Suprapubic skin (tissue), 4 donors: Measurements from ENCODE around the gene SHROOM3. TPM values are rescaled to one million over a fixed set of nuclear protein-coding genes. Genes with fewer than 3 reads are reported as not detected.
A peak's percentile ranks its signal among the peaks of the same experiment; 100 is the strongest.

Source experiments
- DNase-seq, 2 donors: peaks; one replicate each; pipeline ENCODE4 v3.0.0-alpha.2; 2019; ENCODE audit warnings: low spot score in 2 of 2
- H3K27ac ChIP-seq: fragments of 200-600 bp; sonication (generic); one replicate; pipeline ENCODE4 v1.5.1; 2019
- H3K27me3 ChIP-seq: fragments of 200-600 bp; sonication (generic); one replicate; pipeline ENCODE4 v1.5.1; 2019
- H3K36me3 ChIP-seq: fragments of 200-600 bp; sonication (generic); one replicate; pipeline ENCODE4 v1.5.1; 2019
- H3K4me1 ChIP-seq: fragments of 200-600 bp; sonication (generic); one replicate; pipeline ENCODE4 v1.5.1; 2019
- H3K4me3 ChIP-seq: fragments of 200-600 bp; sonication (generic); one replicate; pipeline ENCODE4 v1.5.1; 2019; ENCODE audit warnings: mild to moderate bottlenecking
- H3K9me3 ChIP-seq: fragments of 200-600 bp; sonication (generic); one replicate; pipeline ENCODE4 v1.5.1; 2019
- EP300 ChIP-seq: sonication (generic); formaldehyde crosslinking; IDR thresholded peaks from one replicate; pipeline ENCODE4 v1.6.1; 2017; ENCODE audit warnings: antibody characterized with exemption
- POLR2A ChIP-seq, 2 donors: fragments of 450-650 bp; IDR thresholded peaks; one replicate each; pipeline ENCODE4 v1.6.1; 2017; ENCODE audit warnings: antibody characterized with exemption in 2 of 2, mild to moderate bottlenecking in 2 of 2, moderate library complexity in 2 of 2
- POLR2AphosphoS5 ChIP-seq, 3 donors: sonication (generic); formaldehyde crosslinking; IDR thresholded peaks; one replicate each; pipeline ENCODE4 v1.6.1; 2017; ENCODE audit warnings: antibody characterized with exemption in 3 of 3
- WGBS: methylation state at CpG from one replicate; pipeline ENCODE4 v1.1.5; 2018; 5-methylcytosine and 5-hydroxymethylcytosine counted together
- total RNA-seq, 4 donors: library from RNA; depleted of rRNA; stranded (reverse); fragments of >200 nt; gene quantifications; one replicate each; pipeline ENCODE4 v1.1.0, GENCODE V29; 2016
- TF ChIP-seq, protein P1 (sequence below), 2 donors: fragments of 200-600 bp in 1 of 2; fragments of 450-650 bp in 1 of 2; sonication (generic) in 1 of 2; IDR thresholded peaks; one replicate each; pipeline ENCODE4 v1.5.1; 2016 to 2019; ENCODE audit warnings: antibody characterized with exemption in 2 of 2, mild to moderate bottlenecking in 1 of 2, moderate library complexity in 1 of 2

SHROOM3 gene
- total RNA-seq, 4 donors from 2014 or later: 25.7 to 41.4 (median 29.8) TPM

DNA sequence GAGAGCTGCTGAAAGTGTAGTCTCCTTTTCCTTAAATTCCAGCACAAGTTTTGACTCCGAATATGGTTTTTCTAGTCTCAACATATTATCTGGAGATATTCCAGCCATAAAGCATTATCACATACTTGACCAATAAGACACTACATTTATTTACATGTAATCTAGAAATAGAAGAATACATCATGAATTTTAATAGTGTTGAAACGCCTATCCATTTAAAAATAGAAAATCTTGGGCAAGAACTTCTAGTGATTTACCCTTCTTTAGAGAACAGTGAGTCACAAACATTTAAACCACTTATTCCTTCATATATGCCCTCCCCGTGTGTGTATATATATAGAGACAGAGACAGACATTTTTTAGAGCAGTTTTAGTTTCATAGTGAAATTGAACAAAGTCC lies 301.4 kb downstream of the SHROOM3 start:
- TF ChIP-seq, protein P1, sequence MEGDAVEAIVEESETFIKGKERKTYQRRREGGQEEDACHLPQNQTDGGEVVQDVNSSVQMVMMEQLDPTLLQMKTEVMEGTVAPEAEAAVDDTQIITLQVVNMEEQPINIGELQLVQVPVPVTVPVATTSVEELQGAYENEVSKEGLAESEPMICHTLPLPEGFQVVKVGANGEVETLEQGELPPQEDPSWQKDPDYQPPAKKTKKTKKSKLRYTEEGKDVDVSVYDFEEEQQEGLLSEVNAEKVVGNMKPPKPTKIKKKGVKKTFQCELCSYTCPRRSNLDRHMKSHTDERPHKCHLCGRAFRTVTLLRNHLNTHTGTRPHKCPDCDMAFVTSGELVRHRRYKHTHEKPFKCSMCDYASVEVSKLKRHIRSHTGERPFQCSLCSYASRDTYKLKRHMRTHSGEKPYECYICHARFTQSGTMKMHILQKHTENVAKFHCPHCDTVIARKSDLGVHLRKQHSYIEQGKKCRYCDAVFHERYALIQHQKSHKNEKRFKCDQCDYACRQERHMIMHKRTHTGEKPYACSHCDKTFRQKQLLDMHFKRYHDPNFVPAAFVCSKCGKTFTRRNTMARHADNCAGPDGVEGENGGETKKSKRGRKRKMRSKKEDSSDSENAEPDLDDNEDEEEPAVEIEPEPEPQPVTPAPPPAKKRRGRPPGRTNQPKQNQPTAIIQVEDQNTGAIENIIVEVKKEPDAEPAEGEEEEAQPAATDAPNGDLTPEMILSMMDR (IDR thresholded peaks at IDR 0.05): no peak
- TF ChIP-seq POLR2AphosphoS5 (IDR thresholded peaks at IDR 0.05): no peak
- TF ChIP-seq EP300: no peak
- TF ChIP-seq POLR2A (IDR thresholded peaks at IDR 0.05): no peak
- Histone ChIP-seq H3K27ac (no peak overlapping the region), H3K36me3 (no peaks in the 10 kb centered on the region), H3K27me3 (no peaks in the 10 kb centered on the region), H3K4me3 (no peak overlapping the region), H3K4me1 (peaks cover 8% of the 10 kb centered on the region), H3K9me3 (no peaks in the 10 kb centered on the region)
- 64% methylated on average over 3 of the region's 3 CpGs for whole genome bisulfite sequencing
- no peak for DNase-seq

DNA sequence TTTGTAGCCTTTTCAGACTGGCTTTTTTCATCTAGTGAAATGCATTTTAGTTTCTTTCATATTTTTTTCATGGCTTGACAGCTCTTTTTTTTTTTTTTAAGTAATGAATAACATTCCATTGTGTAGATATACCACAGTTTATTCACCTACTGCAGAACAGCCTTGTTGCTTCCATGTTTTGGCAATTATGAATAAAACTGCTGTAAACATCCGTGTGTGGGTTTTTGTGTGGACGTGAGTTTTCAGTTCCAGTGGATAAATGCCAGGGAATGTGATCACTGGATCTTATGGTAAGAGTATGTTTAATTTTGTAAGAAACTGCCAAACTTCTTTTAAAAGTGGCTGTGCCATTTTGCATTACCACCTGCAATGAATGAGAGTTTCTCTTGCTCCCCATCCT lies 302.2 kb downstream of the SHROOM3 start:
- WGBS: 73% methylated on average over 2 of the region's 2 CpGs
- Histone ChIP-seq H3K27ac (no peak overlapping the region), H3K9me3 (no peaks in the 10 kb centered on the region), H3K27me3 (no peaks in the 10 kb centered on the region), H3K36me3 (no peaks in the 10 kb centered on the region), H3K4me3 (no peak overlapping the region), H3K4me1 (peaks cover 8% of the 10 kb centered on the region)
- no peak for DNase-seq
- TF ChIP-seq, protein P1 (IDR thresholded peaks at IDR 0.05): no peak

DNA sequence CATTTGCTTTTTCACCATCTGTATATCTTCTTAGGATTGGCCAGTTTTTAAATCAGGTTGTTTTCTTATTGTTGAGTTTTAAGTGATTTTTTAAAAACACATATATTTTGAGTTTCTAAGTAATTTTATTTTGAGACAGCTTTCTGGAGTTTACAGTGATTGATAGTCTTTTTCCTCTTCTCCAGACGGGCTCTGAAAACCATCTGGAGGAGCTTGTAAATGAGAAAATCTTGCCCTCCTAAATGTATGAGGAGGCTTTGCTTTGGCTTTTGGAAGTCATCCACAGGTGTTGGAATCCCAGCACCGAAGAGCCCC lies 302.7 kb downstream of the SHROOM3 start:
- no peak overlapping the region for H3K4me3 ChIP-seq
- TF ChIP-seq, protein P1 (IDR thresholded peaks at IDR 0.05): no peak
- TF ChIP-seq EP300 (no peak), POLR2A (IDR thresholded peaks at IDR 0.05) (no peak), POLR2AphosphoS5 (IDR thresholded peaks at IDR 0.05) (no peak)
- no peaks in the 10 kb centered on the region for H3K9me3 ChIP-seq
- no peaks in the 10 kb centered on the region for H3K27me3 ChIP-seq
- no peak for DNase-seq
- peak overlapping the region; percentile 9 for H3K27ac ChIP-seq
- no peaks in the 10 kb centered on the region for H3K36me3 ChIP-seq
- WGBS: 39% methylated on average over 2 of the region's 2 CpGs
- H3K4me1 ChIP-seq: peaks cover 8% of the 10 kb centered on the region

DNA sequence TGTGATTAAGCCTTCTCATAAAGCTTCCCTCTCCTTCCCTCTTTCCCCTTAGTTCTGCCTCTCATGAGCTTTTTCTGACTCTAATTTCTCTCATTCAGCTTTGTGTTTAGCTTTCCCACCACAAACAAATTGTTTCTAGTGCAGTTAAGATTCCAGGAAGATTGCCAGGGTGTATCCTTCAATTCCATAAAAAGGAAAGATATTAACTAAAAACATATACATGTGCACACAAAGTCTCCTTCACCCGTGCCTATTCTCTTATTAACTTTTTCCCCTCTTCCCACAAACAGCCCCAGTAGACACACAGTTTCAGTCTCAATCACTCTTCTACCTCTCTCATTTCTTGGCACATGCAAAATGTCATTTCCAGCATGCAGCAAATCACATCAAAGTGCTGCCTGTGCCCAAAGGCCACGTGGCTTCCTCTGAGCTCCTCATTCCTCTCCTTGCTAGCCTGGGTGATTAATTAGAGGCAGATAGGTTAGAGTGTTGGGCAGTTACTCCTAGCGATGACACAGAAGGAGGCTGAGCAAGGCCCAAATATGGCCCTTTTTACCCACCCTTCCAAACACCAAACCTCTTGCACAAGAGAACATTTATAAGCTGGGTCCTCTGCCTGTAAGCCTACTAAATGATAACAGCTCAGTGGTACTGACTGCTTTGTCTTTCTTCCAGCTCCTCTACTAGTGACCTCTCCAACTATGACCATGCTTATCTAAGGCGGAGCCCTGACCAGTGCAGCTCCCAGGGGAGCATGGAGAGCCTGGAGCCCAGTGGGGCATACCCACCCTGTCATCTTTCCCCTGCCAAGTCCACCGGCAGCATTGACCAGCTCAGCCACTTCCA lies 303.3 kb downstream of the SHROOM3 start:
- Histone ChIP-seq H3K27ac (peak overlapping the region; percentile 62), H3K4me1 (peaks cover 8% of the 10 kb centered on the region), H3K4me3 (no peak overlapping the region), H3K27me3 (no peaks in the 10 kb centered on the region), H3K9me3 (no peaks in the 10 kb centered on the region), H3K36me3 (no peaks in the 10 kb centered on the region)
- WGBS: 57% methylated on average over 5 of the region's 5 CpGs
- DNase-seq: no peak
- no peak for TF ChIP-seq POLR2AphosphoS5 (IDR thresholded peaks at IDR 0.05)
- TF ChIP-seq EP300: peak; percentile 15

DNA sequence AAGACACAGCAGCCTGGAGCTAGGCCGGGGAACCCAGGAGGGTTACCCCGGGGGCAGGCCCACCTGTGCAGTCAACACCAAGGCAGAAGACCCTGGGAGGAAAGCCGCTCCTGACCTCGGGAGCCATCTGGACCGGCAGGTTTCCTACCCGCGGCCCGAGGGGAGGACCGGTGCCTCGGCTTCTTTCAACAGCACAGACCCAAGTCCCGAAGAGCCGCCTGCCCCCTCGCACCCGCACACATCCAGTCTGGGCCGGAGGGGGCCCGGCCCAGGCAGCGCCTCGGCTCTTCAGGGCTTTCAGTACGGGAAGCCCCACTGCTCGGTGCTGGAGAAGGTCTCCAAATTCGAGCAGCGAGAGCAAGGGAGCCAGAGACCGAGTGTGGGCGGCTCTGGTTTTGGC lies 305.2 kb downstream of the SHROOM3 start:
- H3K9me3 ChIP-seq: no peaks in the 10 kb centered on the region
- H3K4me1 ChIP-seq: peaks cover 8% of the 10 kb centered on the region
- no peak for DNase-seq
- no peaks in the 10 kb centered on the region for H3K27me3 ChIP-seq
- no peak overlapping the region for H3K4me3 ChIP-seq
- no peak for TF ChIP-seq POLR2AphosphoS5 (IDR thresholded peaks at IDR 0.05)
- TF ChIP-seq EP300: no peak
- TF ChIP-seq, protein P1 (IDR thresholded peaks at IDR 0.05): no peak
- TF ChIP-seq POLR2A (IDR thresholded peaks at IDR 0.05): no peak
- 93% methylated on average over 18 of the region's 24 CpGs for WGBS
- no peak overlapping the region for H3K27ac ChIP-seq
- H3K36me3 ChIP-seq: no peaks in the 10 kb centered on the region
